Subcutaneous abdominal adipose tissue (tissue), 5 donors: ENCODE measurements around the gene PGA5.

ENCODE experiments used
- H3K27ac ChIP-seq: one replicate; pipeline ENCODE4 v1.7.0; 2013; ENCODE audit warnings: low read depth, mild to moderate bottlenecking, inconsistent platforms, low read length, moderate library complexity
- H3K27me3 ChIP-seq, 5 donors: one replicate each; pipeline ENCODE4 v1.7.0; 2013; ENCODE audit warnings: low read length in 5 of 5, inconsistent platforms in 1 of 5; ENCODE audit not compliant: control insufficient read depth in 5 of 5, insufficient read depth in 4 of 5
- H3K36me3 ChIP-seq, 5 donors: one replicate each; pipeline ENCODE4 v1.7.0; 2013; ENCODE audit warnings: low read length in 5 of 5; ENCODE audit not compliant: control insufficient read depth in 5 of 5, insufficient read depth in 5 of 5
- H3K4me1 ChIP-seq, 5 donors: one replicate each; pipeline ENCODE4 v1.7.0; 2013; ENCODE audit warnings: low read length in 5 of 5, mild to moderate bottlenecking in 3 of 5, moderate library complexity in 1 of 5; ENCODE audit not compliant: control insufficient read depth in 5 of 5, insufficient read depth in 5 of 5
- H3K4me3 ChIP-seq, 5 donors: one replicate each; pipeline ENCODE4 v1.7.0; 2013; ENCODE audit warnings: low read length in 5 of 5, low read depth in 1 of 5
- H3K9ac ChIP-seq, 5 donors: one replicate each; pipeline ENCODE4 v1.7.0; 2013; ENCODE audit warnings: low read length in 5 of 5, mild to moderate bottlenecking in 4 of 5, moderate library complexity in 3 of 5
- H3K9me3 ChIP-seq, 5 donors: one replicate each; pipeline ENCODE4 v1.7.0; 2013; ENCODE audit warnings: low read length in 5 of 5; ENCODE audit not compliant: control insufficient read depth in 5 of 5
- donor health status: healthy.
- donor health status: healthy.
- donor health status: healthy.
- donor health status: healthy.
- donor health status: healthy.

The PGA5 gene

GRCh38 chr11:61290905-61291690, 50.1 kb downstream of the PGA5 start:
- Histone ChIP-seq H3K9me3 (no peaks in the 10 kb centered on the region), H3K4me3 (no peak overlapping the region), H3K27me3 (peaks cover 0 to 13% (median 3%) of the 10 kb centered on the region in 5 donors), H3K27ac (no peak overlapping the region), H3K9ac (no peak overlapping the region), H3K36me3 (peaks cover 0 to 4% (median under 1%) of the 10 kb centered on the region in 5 donors), H3K4me1 (peaks cover 3 to 26% (median 25%) of the 10 kb centered on the region in 5 donors)

GRCh38 chr11:61292356-61292755, 51.4 kb downstream of the PGA5 start:
- H3K9me3 ChIP-seq = no peaks in the 10 kb centered on the region
- no peak overlapping the region for H3K9ac ChIP-seq
- peaks cover 0 to 2% (median 0%) of the 10 kb centered on the region in 5 donors for H3K36me3 ChIP-seq
- peaks cover 0 to 13% (median 3%) of the 10 kb centered on the region in 5 donors for H3K27me3 ChIP-seq
- peaks cover 3 to 29% (median 26%) of the 10 kb centered on the region in 5 donors for H3K4me1 ChIP-seq
- no peak overlapping the region for H3K4me3 ChIP-seq
- H3K27ac ChIP-seq = no peak overlapping the region

- Histone ChIP-seq H3K4me3 (peak overlapping the region; percentile 4 to 75 (median 65)), H3K9me3 (no peaks in the 10 kb centered on the region), H3K36me3 (peaks cover 1 to 14% (median 4%) of the 10 kb centered on the region in 5 donors), H3K27me3 (peaks cover 0 to 13% (median 3%) of the 10 kb centered on the region in 5 donors), H3K27ac (no peak overlapping the region), H3K9ac (peak overlapping the region in 3 of 5 donors; percentile 21 to 53 (median 48)), H3K4me1 (peaks cover 3 to 37% (median 32%) of the 10 kb centered on the region in 5 donors)
Measured at GRCh38 chr11:61293867-61294716, 53.1 kb downstream of the PGA5 start.

- Histone ChIP-seq H3K4me1 (peaks cover 3 to 37% (median 32%) of the 10 kb centered on the region in 5 donors), H3K4me3 (peak within 1 kb of the TSS in 4 of 5 donors; percentile 62 to 75 (median 68)), H3K9me3 (no peaks in the 10 kb centered on the region), H3K36me3 (peaks cover 2 to 22% (median 11%) of the 10 kb centered on the region in 5 donors), H3K9ac (peak within 1 kb of the TSS in 4 of 5 donors; percentile 26 to 54 (median 48)), H3K27ac (no peak within 1 kb of the TSS), H3K27me3 (peaks cover 0 to 13% (median 3%) of the 10 kb centered on the region in 5 donors)
Measured at GRCh38 chr11:61294717-61295595, 54.0 kb downstream of the PGA5 start, which contains the start of gene VWCE. VWCE (minus strand) TSS chr11:61295316; CDS start chr11:61295037, 279 bp downstream.

GRCh38 chr11:61295596-61295926, 54.6 kb downstream of the PGA5 start:
- H3K9me3 ChIP-seq = no peaks in the 10 kb centered on the region
- peaks cover 0 to 13% (median 3%) of the 10 kb centered on the region in 5 donors for H3K27me3 ChIP-seq
- peaks cover 2 to 28% (median 17%) of the 10 kb centered on the region in 5 donors for H3K36me3 ChIP-seq
- H3K4me3 ChIP-seq = peak overlapping the region in 4 of 5 donors; percentile 27 to 75 (median 68)
- H3K27ac ChIP-seq = no peak overlapping the region
- H3K4me1 ChIP-seq = peaks cover 3 to 37% (median 32%) of the 10 kb centered on the region in 5 donors
- H3K9ac ChIP-seq = peak overlapping the region in 2 of 5 donors; percentile 26 to 53

GRCh38 chr11:61297341-61297740, 56.4 kb downstream of the PGA5 start:
- Histone ChIP-seq H3K27me3 (peaks cover 0 to 13% (median 3%) of the 10 kb centered on the region in 5 donors), H3K4me3 (no peak overlapping the region), H3K27ac (peak overlapping the region; percentile 15), H3K9ac (no peak overlapping the region), H3K4me1 (peaks cover 3 to 37% (median 32%) of the 10 kb centered on the region in 5 donors), H3K9me3 (no peaks in the 10 kb centered on the region), H3K36me3 (peaks cover 6 to 46% (median 35%) of the 10 kb centered on the region in 5 donors)

- Histone ChIP-seq H3K36me3 (peaks cover 6 to 50% (median 39%) of the 10 kb centered on the region in 5 donors), H3K27ac (peak overlapping the region; percentile 15)
Measured at GRCh38 chr11:61297746-61298145, 56.8 kb downstream of the PGA5 start.

GRCh38 chr11:61298663-61299244, 57.8 kb downstream of the PGA5 start:
- peaks cover 0 to 7% (median 3%) of the 10 kb centered on the region in 5 donors for H3K27me3 ChIP-seq
- no peaks in the 10 kb centered on the region for H3K9me3 ChIP-seq
- H3K27ac ChIP-seq = no peak overlapping the region
- peaks cover 0 to 32% (median 28%) of the 10 kb centered on the region in 5 donors for H3K4me1 ChIP-seq
- no peak overlapping the region for H3K4me3 ChIP-seq
- peaks cover 6 to 60% (median 49%) of the 10 kb centered on the region in 5 donors for H3K36me3 ChIP-seq
- H3K9ac ChIP-seq = no peak overlapping the region

More at GRCh38 chr11:61297746-61298145, 56.8 kb downstream of the PGA5 start:
- Histone ChIP-seq H3K9me3 (no peaks in the 10 kb centered on the region), H3K4me1 (peaks cover 3 to 37% (median 32%) of the 10 kb centered on the region in 5 donors), H3K4me3 (no peak overlapping the region), H3K27me3 (peaks cover 0 to 11% (median 3%) of the 10 kb centered on the region in 5 donors), H3K9ac (no peak overlapping the region)
